PFSK-1 (cell line): ENCODE results near the gene KSR1.

ENCODE experiments used
- FOXP2 ChIP-seq: optimal IDR thresholded peaks from 2 replicates; pipeline ENCODE3; 2011; ENCODE audit warnings: borderline replicate concordance, control low read depth, inconsistent platforms; ENCODE audit not compliant: insufficient read depth; ENCODE audit errors: extremely low read length, extremely low read depth
- POLR2AphosphoS5 ChIP-seq: IDR thresholded peaks from 2 replicates; pipeline ENCODE4 v1.6.1; 2012; ENCODE audit warnings: low read depth, mild to moderate bottlenecking, control low read depth, low read length, moderate library complexity
- REST ChIP-seq, 2 experiments: IDR thresholded peaks; 2 replicates each; pipeline versions ENCODE4 v1.6.1 to v1.8.0; 2011 to 2012; ENCODE audit warnings: low read depth in 2 of 2, low read length in 2 of 2, control low read depth in 1 of 2, inconsistent platforms in 1 of 2, mild to moderate bottlenecking in 1 of 2, moderate library complexity in 1 of 2; ENCODE audit not compliant: insufficient read depth in 1 of 2
- SIN3A ChIP-seq: IDR thresholded peaks from 2 replicates; pipeline ENCODE4 v1.6.1; 2012; ENCODE audit warnings: mild to moderate bottlenecking, low read length, moderate library complexity, borderline replicate concordance; ENCODE audit not compliant: insufficient read depth
- TAF1 ChIP-seq: IDR thresholded peaks from 2 replicates; pipeline ENCODE4 v1.6.1; 2012; ENCODE audit warnings: low read length, control low read depth, borderline replicate concordance; ENCODE audit not compliant: insufficient read depth

Gene KSR1

GRCh38 chr17:27546624-27547300 is 90.5 kb downstream of the KSR1 start:
- TF ChIP-seq TAF1 = no peak

GRCh38 chr17:27547301-27547683 is 91.0 kb downstream of the KSR1 start:
- no peak for TF ChIP-seq POLR2AphosphoS5
- no peak for TF ChIP-seq REST (IDR thresholded peaks at IDR 0.05; ENCODE audit: insufficient read depth in 1 of 2, low read depth in 2 of 2, low read length in 2 of 2)
- TF ChIP-seq TAF1 = no peak
- TF ChIP-seq FOXP2 = no peak
- no peak for TF ChIP-seq SIN3A

- TF ChIP-seq POLR2AphosphoS5 (no peak), TAF1 (no peak), SIN3A (no peak), REST (IDR thresholded peaks at IDR 0.05; ENCODE audit: insufficient read depth in 1 of 2, low read depth in 2 of 2, low read length in 2 of 2) (no peak), FOXP2 (no peak)
These were observed 92.1 kb downstream of the KSR1 start for GRCh38 chr17:27548369-27548768.

DNA sequence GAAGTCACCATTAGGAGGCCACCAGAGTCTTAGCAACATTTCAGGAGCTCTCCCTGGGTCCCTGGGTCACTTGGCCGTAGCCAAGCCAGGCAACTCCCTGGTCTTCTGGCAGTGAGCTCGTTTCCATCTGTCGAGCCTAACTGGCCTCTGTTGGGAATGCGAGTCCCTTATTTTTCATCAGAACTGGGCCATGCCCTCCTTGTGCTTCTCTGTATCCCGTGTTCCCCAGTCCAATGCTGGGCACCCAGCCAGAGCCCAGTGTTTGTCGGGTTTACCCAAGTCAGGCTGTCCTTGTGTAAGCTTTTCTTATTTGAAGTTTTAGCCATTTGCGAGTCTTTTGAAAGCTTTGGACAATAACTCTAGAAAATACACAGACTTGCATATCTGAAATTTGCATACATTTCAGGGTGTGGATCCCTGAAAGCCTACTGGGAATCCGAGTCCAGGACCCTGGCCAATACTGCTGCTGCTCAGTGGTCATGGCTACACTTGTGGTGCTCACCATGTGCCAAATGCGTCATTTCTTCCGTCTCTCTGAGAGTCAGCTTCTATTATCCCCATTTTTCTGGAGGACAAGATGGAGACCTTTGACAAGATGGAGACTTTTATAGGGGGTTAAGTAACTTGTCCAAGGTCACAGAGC is 93.1 kb downstream of the KSR1 start:
- no peak for TF ChIP-seq REST (IDR thresholded peaks at IDR 0.05; ENCODE audit: insufficient read depth in 1 of 2, low read depth in 2 of 2, low read length in 2 of 2)

- TF ChIP-seq REST (IDR thresholded peaks at IDR 0.05; ENCODE audit: insufficient read depth in 1 of 2, low read depth in 2 of 2, low read length in 2 of 2) (no peak), FOXP2 (no peak), SIN3A (no peak), TAF1 (no peak)
These were observed 94.2 kb downstream of the KSR1 start for GRCh38 chr17:27550291-27550930.
